DOHH2 (cell line): Measurements from ENCODE around the gene PRAMEF6.
"Not testable (repeated sequence)": the region's sequence is repeated elsewhere in the genome, so short reads cannot be mapped to it uniquely, and the experiment has no call there.

Experiments
- CTCF ChIP-seq: fragments of 200-600 bp; sonication (generic); IDR thresholded peaks from one replicate; pipeline ENCODE4 v1.5.1; 2014; ENCODE audit warnings: antibody characterized with exemption, mild to moderate bottlenecking, low read depth, low read length; ENCODE audit not compliant: poor library complexity, severe bottlenecking
- EZH2phosphoT487 ChIP-seq: fragments of 200-600 bp; sonication (generic); IDR thresholded peaks from 2 replicates; pipeline ENCODE4 v1.6.1; 2017; ENCODE audit warnings: borderline replicate concordance, mild to moderate bottlenecking, antibody characterized with exemption, low read length, moderate library complexity, mixed read lengths

- not testable (repeated sequence) for TF ChIP-seq CTCF, EZH2phosphoT487
These were observed 23.0 kb downstream of the PRAMEF6 start for GRCh38 chr1:12924368-12924767.
